Panc1 (cell line): ENCODE data around the gene RPS6KA3. TPM values are rescaled to one million over a fixed set of nuclear protein-coding genes. Genes with fewer than 3 reads are reported as not detected.

Experiments used
- ATAC-seq: fragments of 200-7000 bp; cut with Tn5 transposase; 2 replicates; pipeline ENCODE4 v1.9.1; 2020; ENCODE audit warnings: mild to moderate bottlenecking, moderate library complexity
- BruUV-seq: library from RNA; stranded (reverse); fragments of 400-500 nt; replicated peaks from 2 replicates; lab custom pipeline; 2021; lab: Mats Ljungman, UMichigan
- CTCF ChIA-PET: fragments of 300-600 bp; sonication (Branson Sonifier 250); formaldehyde crosslinking; loops from one replicate; lab custom pipeline; 2022; ENCODE audit warnings: antibody characterized with exemption; lab: Charles Lee
- POLR2A ChIA-PET: fragments of 300-600 bp; sonication (Branson Sonifier 250); formaldehyde crosslinking; loops from one replicate; lab custom pipeline; 2022; ENCODE audit warnings: antibody characterized with exemption; lab: Charles Lee
- DNase-seq: peaks from one replicate; pipeline ENCODE4 v3.0.0-alpha.2; 2010; ENCODE audit warnings: low read depth, low spot score
- H3K27ac ChIP-seq: 2 replicates; pipeline ENCODE4 v1.5.1; 2011; ENCODE audit warnings: mild to moderate bottlenecking, low read length, inconsistent platforms
- H3K27me3 ChIP-seq: fragments of 200-500 bp; sonication (Bioruptor generic); 2 replicates; pipeline ENCODE4 v1.6.0; 2014; ENCODE audit warnings: low read length, inconsistent platforms; ENCODE audit not compliant: control insufficient read depth, insufficient read depth
- H3K36me3 ChIP-seq: fragments of 200-500 bp; sonication (Bioruptor generic); 2 replicates; pipeline ENCODE4 v1.5.1; 2014; ENCODE audit warnings: inconsistent platforms, mild to moderate bottlenecking, low read length, moderate library complexity; ENCODE audit not compliant: control insufficient read depth, insufficient read depth
- H3K4me1 ChIP-seq: 2 replicates; pipeline ENCODE4 v1.5.1; 2011; ENCODE audit warnings: inconsistent platforms, mild to moderate bottlenecking, low read length, moderate library complexity; ENCODE audit not compliant: control insufficient read depth, insufficient read depth
- H3K4me3 ChIP-seq, 2 experiments: 2 replicates each; pipeline ENCODE4 v1.5.1; 2011 to 2012; ENCODE audit warnings: low read depth in 2 of 2, low read length in 2 of 2, mild to moderate bottlenecking in 2 of 2, inconsistent platforms in 1 of 2, moderate library complexity in 1 of 2
- H3K9me3 ChIP-seq: fragments of 200-500 bp; sonication (Bioruptor generic); 2 replicates; pipeline ENCODE4 v1.5.1; 2014; ENCODE audit warnings: low read depth, mild to moderate bottlenecking, inconsistent platforms, low read length, moderate library complexity; ENCODE audit not compliant: control insufficient read depth, insufficient read depth
- CTCF ChIP-seq: fragments of 450-650 bp; IDR thresholded peaks from 2 replicates; pipeline ENCODE4 v1.5.1; 2017; ENCODE audit warnings: mild to moderate bottlenecking
- POLR2AphosphoS5 ChIP-seq: IDR thresholded peaks from 2 replicates; pipeline ENCODE4 v1.6.1; 2012; ENCODE audit warnings: mild to moderate bottlenecking, low read depth, low read length, moderate library complexity
- REST ChIP-seq, 2 experiments: IDR thresholded peaks; 2 replicates each; pipeline ENCODE4 v1.6.1; 2011 to 2012; ENCODE audit warnings: low read depth in 2 of 2, control low read depth in 1 of 2, low read length in 1 of 2, mild to moderate bottlenecking in 1 of 2, moderate library complexity in 1 of 2; ENCODE audit not compliant: insufficient read depth in 1 of 2
- SIN3A ChIP-seq: IDR thresholded peaks from 2 replicates; pipeline ENCODE4 v1.6.1; 2012; ENCODE audit warnings: low read depth, mild to moderate bottlenecking, low read length, moderate library complexity, borderline replicate concordance; ENCODE audit not compliant: insufficient read depth
- TCF7L2 ChIP-seq: IDR thresholded peaks from 2 replicates; pipeline ENCODE4 v1.6.1; 2011; ENCODE audit warnings: mild to moderate bottlenecking, low read depth, low read length, inconsistent platforms
- in situ Hi-C: cut with HindIII; loops from 2 replicates; pipeline ENCODE4 v1.10.0; 2016; ENCODE audit warnings: low sequenced_read_pairs, low pct_unique_long_range_greater_than_20kb
- intact Hi-C: fragments of 100-400 bp; cut with micrococcal nuclease; formaldehyde crosslinking; loops from one replicate; pipeline ENCODE4 v1.10.0; 2022; ENCODE audit not compliant: unreplicated experiment
- total RNA-seq: library from RNA; stranded (reverse); gene quantifications from one replicate; pipeline ENCODE4 v1.2.1, GENCODE V29; 2021; ENCODE audit not compliant: unreplicated experiment

RPS6KA3 gene
- total RNA-seq, 1 experiment from 2014 or later, result 40.5 TPM

- POLR2A ChIA-PET, result no interaction called here
These were observed 18.8 kb upstream of the RPS6KA3 start for GRCh38 chrX:20285511-20285910.

GRCh38 chrX:20284992-20285391 lies 18.3 kb upstream of the RPS6KA3 start:
- POLR2A ChIA-PET, result no interaction called here
- no TSS peak for BruUV-seq
- Histone ChIP-seq H3K4me3 (no peak overlapping the region), H3K27ac (no peak overlapping the region), H3K4me1 (no peaks in the 10 kb centered on the region), H3K9me3 (no peaks in the 10 kb centered on the region), H3K36me3 (no peaks in the 10 kb centered on the region), H3K27me3 (no peaks in the 10 kb centered on the region)
- TF ChIP-seq POLR2AphosphoS5 (no peak), REST (IDR thresholded peaks at IDR 0.05; ENCODE audit: insufficient read depth in 1 of 2, low read depth in 2 of 2, low read length in 1 of 2) (no peak), SIN3A (no peak), CTCF (no peak), TCF7L2 (no peak)
- CTCF ChIA-PET, result no interaction called here
- intact Hi-C loops (no loop called here), in situ Hi-C loops (no loop called here)
- ATAC-seq (no peak), DNase-seq (no peak)

More at GRCh38 chrX:20285511-20285910, 18.8 kb upstream of the RPS6KA3 start:
- in situ Hi-C loops (no loop called here), intact Hi-C loops (no loop called here)
- no peaks in the 10 kb centered on the region for H3K9me3 ChIP-seq
- no peak for TF ChIP-seq TCF7L2
- TF ChIP-seq POLR2AphosphoS5, result no peak
- no peak for TF ChIP-seq SIN3A
- TF ChIP-seq REST (IDR thresholded peaks at IDR 0.05; ENCODE audit: insufficient read depth in 1 of 2, low read depth in 2 of 2, low read length in 1 of 2), result no peak
- no peak for TF ChIP-seq CTCF
- CTCF ChIA-PET, result no interaction called here
- H3K36me3 ChIP-seq, result no peaks in the 10 kb centered on the region
- DNase-seq (no peak), ATAC-seq (no peak)
- H3K27me3 ChIP-seq, result no peaks in the 10 kb centered on the region
- H3K4me1 ChIP-seq, result no peaks in the 10 kb centered on the region
- no TSS peak for BruUV-seq
- H3K27ac ChIP-seq, result no peak overlapping the region
- no peak overlapping the region for H3K4me3 ChIP-seq
